ENCODE data around the gene MAP10. TPM values are rescaled to one million over a fixed set of nuclear protein-coding genes. Genes with fewer than 3 reads are reported as not detected.

Gene MAP10
- total RNA-seq, 4 donors from 2014 or later: 1.7 to 3.2 (median 2.5) TPM

- TF ChIP-seq POLR2A (IDR thresholded peaks at IDR 0.05) (no peak), CTCF (IDR thresholded peaks at IDR 0.05) (no peak)
- DNase-seq: no peak
- Histone ChIP-seq H3K9me3 (no peaks in the 10 kb centered on the region), H3K27me3 (no peaks in the 10 kb centered on the region), H3K4me1 (no peaks in the 10 kb centered on the region), H3K27ac (no peak overlapping the region), H3K4me3 (no peak overlapping the region), H3K36me3 (no peaks in the 10 kb centered on the region)
Measured at GRCh38 chr1:232834066-232834465, 28.9 kb downstream of the MAP10 start.

- no peak for DNase-seq
- no peak for TF ChIP-seq CTCF (IDR thresholded peaks at IDR 0.05)
- TF ChIP-seq POLR2A (IDR thresholded peaks at IDR 0.05): no peak
- Histone ChIP-seq H3K4me1 (no peaks in the 10 kb centered on the region), H3K4me3 (no peak overlapping the region), H3K36me3 (no peaks in the 10 kb centered on the region), H3K27me3 (no peaks in the 10 kb centered on the region), H3K9me3 (no peaks in the 10 kb centered on the region), H3K27ac (no peak overlapping the region)
Measured at GRCh38 chr1:232835166-232835565, 29.9 kb downstream of the MAP10 start.

GRCh38 chr1:232837087-232837486 is 31.9 kb downstream of the MAP10 start:
- Histone ChIP-seq H3K27me3 (no peaks in the 10 kb centered on the region), H3K4me1 (no peaks in the 10 kb centered on the region), H3K9me3 (no peaks in the 10 kb centered on the region), H3K4me3 (no peak overlapping the region), H3K36me3 (no peaks in the 10 kb centered on the region), H3K27ac (no peak overlapping the region)
- TF ChIP-seq POLR2A (IDR thresholded peaks at IDR 0.05): no peak
- no peak for TF ChIP-seq CTCF (IDR thresholded peaks at IDR 0.05)
- no peak for DNase-seq

GRCh38 chr1:232841823-232842565 is 36.8 kb downstream of the MAP10 start:
- Histone ChIP-seq H3K4me1 (no peaks in the 10 kb centered on the region), H3K4me3 (no peak overlapping the region), H3K36me3 (no peaks in the 10 kb centered on the region), H3K27ac (no peak overlapping the region), H3K9me3 (no peaks in the 10 kb centered on the region), H3K27me3 (no peaks in the 10 kb centered on the region)
- DNase-seq: no peak
- TF ChIP-seq CTCF (IDR thresholded peaks at IDR 0.05): no peak
- no peak for TF ChIP-seq POLR2A (IDR thresholded peaks at IDR 0.05)

- no peak overlapping the region for H3K4me3 ChIP-seq
- H3K9me3 ChIP-seq: no peaks in the 10 kb centered on the region
- DNase-seq: no peak
- TF ChIP-seq POLR2A (IDR thresholded peaks at IDR 0.05): no peak
- no peak for TF ChIP-seq CTCF (IDR thresholded peaks at IDR 0.05)
- no peak overlapping the region for H3K27ac ChIP-seq
- no peaks in the 10 kb centered on the region for H3K27me3 ChIP-seq
- no peaks in the 10 kb centered on the region for H3K4me1 ChIP-seq
- H3K36me3 ChIP-seq: no peaks in the 10 kb centered on the region
Measured at GRCh38 chr1:232844791-232845190, 39.6 kb downstream of the MAP10 start.

Data from Peyer's patch (tissue), 4 donors.